Transverse colon (tissue), 4 donors: ENCODE measurements around the gene STYXL2.

Experiments used
- CTCF ChIP-seq, 5 experiments: fragments of 200-600 bp in 3 of 5; fragments of 450-650 bp in 2 of 5; sonication (generic) in 3 of 5; IDR thresholded peaks; 1 replicate in 2 of 5; 2 replicates in 3 of 5; pipeline ENCODE4 v1.5.1; 2016 to 2017; ENCODE audit warnings: antibody characterized with exemption in 5 of 5, inconsistent platforms in 3 of 5, mild to moderate bottlenecking in 2 of 5, moderate library complexity in 1 of 5
- EP300 ChIP-seq: sonication (generic); formaldehyde crosslinking; IDR thresholded peaks from one replicate; pipeline ENCODE4 v1.6.1; 2017; ENCODE audit warnings: antibody characterized with exemption, low read depth
- POLR2A ChIP-seq: fragments of 450-650 bp; IDR thresholded peaks from one replicate; pipeline ENCODE4 v1.6.1; 2016; ENCODE audit warnings: antibody characterized with exemption, mild to moderate bottlenecking, moderate library complexity
- POLR2AphosphoS5 ChIP-seq, 3 donors: sonication (generic); formaldehyde crosslinking; IDR thresholded peaks; one replicate each; pipeline ENCODE4 v1.6.1; 2016; ENCODE audit warnings: antibody characterized with exemption in 3 of 3

GRCh38 chr1:167086768-167087167 is 7.1 kb upstream of the STYXL2 start:
- TF ChIP-seq CTCF (IDR thresholded peaks at IDR 0.05) (no peak), POLR2A (no peak), POLR2AphosphoS5 (IDR thresholded peaks at IDR 0.05) (no peak), EP300 (no peak)
